CD14-positive monocyte (primary cell): ENCODE results near the gene KLHDC10. TPM values are rescaled to one million over a fixed set of nuclear protein-coding genes. Genes with fewer than 3 reads are reported as not detected.

Experiments used
- DNase-seq, 3 donors: peaks; one replicate each; pipeline ENCODE4 v3.0.0-alpha.2; 2011 to 2022
- H2AFZ ChIP-seq: 2 replicates; pipeline ENCODE4 v1.6.0; 2012; ENCODE audit warnings: mild to moderate bottlenecking, low read depth, low read length, inconsistent platforms; ENCODE audit not compliant: insufficient read depth, poor library complexity, severe bottlenecking
- H3K27ac ChIP-seq, 2 donors: 1 replicate in 1 of 2; 2 replicates in 1 of 2; pipeline ENCODE4 v1.5.1; 2012 to 2013; ENCODE audit warnings: low read length in 2 of 2, control low read depth in 1 of 2, inconsistent platforms in 1 of 2, low read depth in 1 of 2, mild to moderate bottlenecking in 1 of 2
- H3K27me3 ChIP-seq, 2 donors: one replicate each; pipeline versions ENCODE4 v1.6.0 to v1.6.1; 2011 to 2013; ENCODE audit warnings: low read length in 2 of 2; ENCODE audit not compliant: control insufficient read depth in 2 of 2, insufficient read depth in 2 of 2
- H3K36me3 ChIP-seq, 2 donors: replicated peaks in 1 of 2; 1 replicate in 1 of 2; 2 replicates in 1 of 2; pipeline versions ENCODE4 v1.5.1 to v1.6.1; 2012 to 2013; ENCODE audit warnings: low read length in 2 of 2, control low read depth in 1 of 2, inconsistent platforms in 1 of 2, mild to moderate bottlenecking in 1 of 2; ENCODE audit not compliant: insufficient read depth in 2 of 2, control insufficient read depth in 1 of 2
- H3K4me1 ChIP-seq, 2 donors: 1 replicate in 1 of 2; 2 replicates in 1 of 2; pipeline versions ENCODE4 v1.5.1 to v1.6.1; 2012 to 2013; ENCODE audit warnings: low read length in 2 of 2, control low read depth in 1 of 2, inconsistent platforms in 1 of 2, mild to moderate bottlenecking in 1 of 2, moderate library complexity in 1 of 2; ENCODE audit not compliant: insufficient read depth in 2 of 2, control insufficient read depth in 1 of 2
- H3K4me2 ChIP-seq: replicated peaks from 2 replicates; pipeline ENCODE3; 2012; ENCODE audit warnings: low read length, moderate library complexity, mild to moderate bottlenecking; ENCODE audit not compliant: poor library complexity, severe bottlenecking; ENCODE audit errors: extremely low read depth
- H3K4me3 ChIP-seq, 3 experiments: fragments of 200-600 bp in 1 of 3; sonication (generic) in 1 of 3; replicated peaks in 1 of 3; 1 replicate in 2 of 3; 2 replicates in 1 of 3; pipeline ENCODE4 v1.5.1; 2011 to 2013; ENCODE audit warnings: low read length in 3 of 3, mild to moderate bottlenecking in 3 of 3, control low read depth in 2 of 3, low read depth in 2 of 3, inconsistent platforms in 1 of 3, moderate library complexity in 1 of 3
- H3K79me2 ChIP-seq: 2 replicates; pipeline ENCODE4 v1.6.0; 2012; ENCODE audit warnings: mild to moderate bottlenecking, control low read depth, inconsistent platforms, low read length, moderate library complexity; ENCODE audit not compliant: insufficient read depth
- H3K9ac ChIP-seq: 2 replicates; pipeline ENCODE4 v1.6.0; 2017; ENCODE audit warnings: low read length, mild to moderate bottlenecking; ENCODE audit not compliant: insufficient read depth, poor library complexity, severe bottlenecking
- H3K9me3 ChIP-seq, 2 donors: replicated peaks in 1 of 2; 1 replicate in 1 of 2; 2 replicates in 1 of 2; pipeline versions ENCODE4 v1.5.1 to v1.6.1; 2012 to 2013; ENCODE audit warnings: low read length in 2 of 2, control low read depth in 1 of 2; ENCODE audit not compliant: control insufficient read depth in 1 of 2, insufficient read depth in 1 of 2
- H4K20me1 ChIP-seq: 2 replicates; pipeline ENCODE4 v1.6.0; 2012; ENCODE audit warnings: mild to moderate bottlenecking, low read length, control low read depth, moderate library complexity; ENCODE audit not compliant: insufficient read depth
- H3K27ac Mint-ChIP-seq, 7 donors: one replicate each; pipeline ENCODE4 v1.8.0; 2020; ENCODE audit warnings: mild to moderate bottlenecking in 7 of 7, mixed read lengths in 7 of 7, moderate library complexity in 6 of 7, inconsistent platforms in 2 of 7
- H3K27me3 Mint-ChIP-seq, 3 donors: one replicate each; pipeline ENCODE4 v1.8.0; 2021 to 2022; ENCODE audit warnings: low read depth in 3 of 3, mild to moderate bottlenecking in 3 of 3, mixed read lengths in 3 of 3, moderate library complexity in 3 of 3, inconsistent platforms in 1 of 3
- H3K36me3 Mint-ChIP-seq, 2 donors: one replicate each; pipeline ENCODE4 v1.8.0; 2020; ENCODE audit warnings: mixed read lengths in 2 of 2, inconsistent platforms in 1 of 2, mild to moderate bottlenecking in 1 of 2
- H3K4me1 Mint-ChIP-seq: one replicate; pipeline ENCODE4 v1.8.0; 2020; ENCODE audit warnings: mild to moderate bottlenecking, mixed read lengths
- H3K4me3 Mint-ChIP-seq, 2 donors: one replicate each; pipeline ENCODE4 v1.8.0; 2020; ENCODE audit warnings: mild to moderate bottlenecking in 2 of 2, mixed read lengths in 2 of 2, moderate library complexity in 1 of 2
- H3K9me3 Mint-ChIP-seq, 7 donors: one replicate each; pipeline ENCODE4 v1.8.0; 2020 to 2022; ENCODE audit warnings: mixed read lengths in 7 of 7, mild to moderate bottlenecking in 6 of 7, moderate library complexity in 6 of 7, inconsistent platforms in 2 of 7
- WGBS: methylation state at CpG from one replicate; pipeline ENCODE4 v1.1.5; 2013; ENCODE audit warnings: missing lambda C conversion rate; ENCODE audit not compliant: insufficient coverage; 5-methylcytosine and 5-hydroxymethylcytosine counted together
- intact Hi-C, 2 donors: fragments of 100-400 bp; cut with micrococcal nuclease; formaldehyde crosslinking; loops; one replicate each; pipeline versions ENCODE4 v1.15.0 to v1.15.1; 2023
- polyA plus RNA-seq, 3 donors: library from polyadenylated mRNA; depleted of rRNA in 1 of 3; unstranded in 2 of 3; stranded (reverse) in 1 of 3; fragments of 300-500 nt in 2 of 3; fragments of >200 nt in 1 of 3; fragmentation: Illumina TruSeq in 2 of 3; gene quantifications; 1 replicate in 2 of 3; 2 replicates in 1 of 3; pipeline ENCODE4 v1.2.3, GENCODE V29; 2012 to 2021
- TF ChIP-seq, protein P1 (sequence below): fragments of 200-600 bp; IDR thresholded peaks from one replicate; pipeline ENCODE4 v1.8.0; 2022; ENCODE audit warnings: antibody characterized with exemption, mild to moderate bottlenecking

Gene KLHDC10
- polyA plus RNA-seq, 3 donors, result 1.1 to 13.9 (median 2.9) TPM

DNA sequence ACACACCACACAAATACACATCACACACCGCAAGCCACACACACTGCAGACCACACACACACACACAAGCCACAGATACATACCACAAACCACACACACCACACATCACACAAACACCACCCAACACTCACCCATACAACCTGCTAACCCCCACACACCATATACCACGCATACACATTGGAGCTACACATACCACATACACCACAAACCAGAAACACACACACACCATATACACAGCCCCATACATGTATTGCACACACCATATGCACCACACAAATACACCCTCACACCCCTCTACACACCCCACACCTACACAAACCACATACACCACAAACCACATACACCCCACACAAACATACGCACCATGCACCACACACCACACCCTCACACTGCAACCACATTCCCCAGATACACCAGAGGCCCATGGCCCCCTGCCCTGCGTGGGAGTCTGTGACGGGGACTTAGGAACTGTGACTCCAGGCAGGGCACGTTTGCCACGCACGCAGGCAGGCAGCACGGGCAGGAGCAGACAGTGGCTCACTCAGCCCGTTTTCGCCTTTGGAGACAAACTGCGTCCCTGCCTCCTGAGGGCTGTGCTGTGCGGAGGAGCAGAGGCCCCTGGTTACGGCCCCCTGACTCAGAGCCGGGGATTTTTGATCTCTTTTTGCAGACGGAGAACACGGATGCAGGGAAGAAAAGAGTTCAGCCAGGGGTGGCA lies 82.3 kb downstream of the KLHDC10 start:
- Mint-ChIP-seq H3K27ac (no peak overlapping the region), H3K36me3 (peaks cover 2 to 3% of the 10 kb centered on the region in 2 donors), H3K9me3 (peaks cover 0 to 12% (median 5%) of the 10 kb centered on the region in 7 donors), H3K4me1 (peaks cover 5% of the 10 kb centered on the region), H3K4me3 (no peak overlapping the region), H3K27me3 (peaks cover 0 to 7% (median 0%) of the 10 kb centered on the region in 3 donors)
- no peak overlapping the region for H3K4me2 ChIP-seq
- H3K4me3 ChIP-seq, result no peak overlapping the region
- no peak overlapping the region for H3K27ac ChIP-seq
- intact Hi-C loops, result no loop called here
- H3K9ac ChIP-seq, result no peak overlapping the region
- no peak overlapping the region for H2AFZ ChIP-seq
- H3K4me1 ChIP-seq, result no peaks in the 10 kb centered on the region
- no peaks in the 10 kb centered on the region for H4K20me1 ChIP-seq
- H3K79me2 ChIP-seq, result no peaks in the 10 kb centered on the region
- H3K27me3 ChIP-seq, result no peaks in the 10 kb centered on the region
- no peaks in the 10 kb centered on the region for H3K36me3 ChIP-seq
- peaks cover 0 to 5% of the 10 kb centered on the region in 2 donors for H3K9me3 ChIP-seq
- no peak for DNase-seq
- WGBS, result 92% methylated on average over 15 of the region's 17 CpGs
- TF ChIP-seq, protein P1, sequence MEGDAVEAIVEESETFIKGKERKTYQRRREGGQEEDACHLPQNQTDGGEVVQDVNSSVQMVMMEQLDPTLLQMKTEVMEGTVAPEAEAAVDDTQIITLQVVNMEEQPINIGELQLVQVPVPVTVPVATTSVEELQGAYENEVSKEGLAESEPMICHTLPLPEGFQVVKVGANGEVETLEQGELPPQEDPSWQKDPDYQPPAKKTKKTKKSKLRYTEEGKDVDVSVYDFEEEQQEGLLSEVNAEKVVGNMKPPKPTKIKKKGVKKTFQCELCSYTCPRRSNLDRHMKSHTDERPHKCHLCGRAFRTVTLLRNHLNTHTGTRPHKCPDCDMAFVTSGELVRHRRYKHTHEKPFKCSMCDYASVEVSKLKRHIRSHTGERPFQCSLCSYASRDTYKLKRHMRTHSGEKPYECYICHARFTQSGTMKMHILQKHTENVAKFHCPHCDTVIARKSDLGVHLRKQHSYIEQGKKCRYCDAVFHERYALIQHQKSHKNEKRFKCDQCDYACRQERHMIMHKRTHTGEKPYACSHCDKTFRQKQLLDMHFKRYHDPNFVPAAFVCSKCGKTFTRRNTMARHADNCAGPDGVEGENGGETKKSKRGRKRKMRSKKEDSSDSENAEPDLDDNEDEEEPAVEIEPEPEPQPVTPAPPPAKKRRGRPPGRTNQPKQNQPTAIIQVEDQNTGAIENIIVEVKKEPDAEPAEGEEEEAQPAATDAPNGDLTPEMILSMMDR, result no peak

- Histone ChIP-seq H3K4me2 (no peak overlapping the region), H3K27ac (no peak overlapping the region), H3K36me3 (no peaks in the 10 kb centered on the region), H4K20me1 (no peaks in the 10 kb centered on the region), H2AFZ (no peak overlapping the region), H3K79me2 (no peaks in the 10 kb centered on the region), H3K27me3 (no peaks in the 10 kb centered on the region), H3K4me1 (no peaks in the 10 kb centered on the region), H3K4me3 (no peak overlapping the region), H3K9ac (no peak overlapping the region), H3K9me3 (peaks cover 0 to 5% of the 10 kb centered on the region in 2 donors)
- Mint-ChIP-seq H3K9me3 (peaks cover 0 to 14% (median 5%) of the 10 kb centered on the region in 7 donors), H3K36me3 (peaks cover 7 to 9% of the 10 kb centered on the region in 2 donors), H3K27me3 (peaks cover 0 to 7% (median 0%) of the 10 kb centered on the region in 3 donors), H3K4me3 (no peak overlapping the region), H3K4me1 (peaks cover 5% of the 10 kb centered on the region), H3K27ac (no peak overlapping the region)
- 94% methylated on average over 7 of the region's 29 CpGs for WGBS
- TF ChIP-seq, protein P1, result no peak
- intact Hi-C loops, result no loop called here
- DNase-seq, result no peak
Measured at GRCh38 chr7:130153211-130153908, 83.0 kb downstream of the KLHDC10 start.
